NCI-H82 treated with DMSO at 0.1 percent for 48 hours (cell line): Measurements from ENCODE around the gene SEC63.
A peak's percentile ranks its signal among the peaks of the same experiment; 100 is the strongest.
"Not testable (repeated sequence)": the region's sequence is repeated elsewhere in the genome, so short reads cannot be mapped to it uniquely, and the experiment has no call there.

Experiments used
- DNase-seq: peaks from one replicate; lab custom pipeline; 2025; ENCODE audit not compliant: unreplicated experiment; lab: John Stamatoyannopoulos, UW

SEC63 gene

GRCh38 chr6:107973594-107973993, 15.6 kb upstream of the SEC63 start:
- no peak for DNase-seq

- DNase-seq = peak; percentile 92
Measured at GRCh38 chr6:107972413-107973096, 14.5 kb upstream of the SEC63 start.

- no peak for DNase-seq
Measured at GRCh38 chr6:107971181-107971580, 13.2 kb upstream of the SEC63 start.

DNA sequence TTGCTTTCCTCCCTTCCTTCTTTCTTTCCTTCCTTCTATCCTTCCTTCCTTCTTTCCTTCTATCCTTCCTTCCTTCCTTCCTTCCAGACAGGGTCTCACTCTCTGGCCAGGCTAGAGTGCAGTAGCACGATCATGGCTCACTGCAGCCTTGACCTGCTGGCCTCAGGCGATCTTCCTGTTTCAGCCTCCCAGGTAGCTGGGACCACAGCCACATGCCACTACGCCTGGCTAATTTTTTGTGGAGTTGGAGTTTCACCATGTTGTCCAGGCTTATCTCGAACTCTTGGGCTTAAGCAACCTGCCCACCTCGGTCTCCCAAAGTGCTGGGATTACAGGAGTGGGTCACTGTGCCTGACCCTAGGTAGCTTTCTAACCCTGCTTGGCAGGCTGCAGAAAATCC, 12.2 kb upstream of the SEC63 start:
- no peak for DNase-seq

DNA sequence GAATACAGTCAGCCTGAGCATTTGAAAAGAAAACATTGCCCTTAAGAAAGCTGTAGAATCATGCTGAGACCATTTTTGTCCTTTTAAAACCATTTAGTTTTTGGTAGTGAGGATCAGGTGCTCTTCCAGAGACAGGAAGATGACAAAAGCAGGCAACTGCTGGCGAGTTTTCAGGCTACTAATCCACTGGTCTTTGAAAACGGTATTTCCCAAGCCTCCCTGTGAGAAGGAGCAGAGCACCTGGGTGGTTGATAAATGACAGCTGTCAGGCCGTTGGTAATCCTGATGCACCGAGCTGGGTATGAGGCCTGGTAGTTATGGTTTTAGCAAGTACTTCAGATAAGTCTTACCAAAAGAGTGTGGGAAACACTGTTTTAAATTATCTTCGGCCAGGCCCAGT, 10.1 kb upstream of the SEC63 start:
- DNase-seq = peak; percentile 85

DNA sequence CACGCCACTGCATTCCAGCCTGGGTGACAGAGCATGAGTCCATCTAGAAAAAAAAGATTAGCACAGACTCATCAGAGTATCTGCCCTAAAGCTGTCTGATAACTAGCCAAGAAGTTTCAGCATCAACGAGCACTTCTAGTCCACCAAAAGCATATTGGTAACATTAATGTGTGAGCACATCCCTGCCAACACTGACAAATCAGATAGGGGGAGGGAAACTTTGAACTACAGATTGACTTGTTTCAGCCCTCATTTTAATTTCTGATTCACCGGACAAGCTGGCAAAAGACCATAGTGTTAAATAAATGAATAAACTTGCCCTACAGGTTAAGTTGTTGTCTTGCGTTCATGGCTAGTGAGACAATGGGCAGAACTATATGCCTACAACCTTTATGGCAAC, 7.7 kb upstream of the SEC63 start:
- DNase-seq = no peak

- DNase-seq = no peak
Measured at GRCh38 chr6:107962723-107963122, 4.7 kb upstream of the SEC63 start.

DNA sequence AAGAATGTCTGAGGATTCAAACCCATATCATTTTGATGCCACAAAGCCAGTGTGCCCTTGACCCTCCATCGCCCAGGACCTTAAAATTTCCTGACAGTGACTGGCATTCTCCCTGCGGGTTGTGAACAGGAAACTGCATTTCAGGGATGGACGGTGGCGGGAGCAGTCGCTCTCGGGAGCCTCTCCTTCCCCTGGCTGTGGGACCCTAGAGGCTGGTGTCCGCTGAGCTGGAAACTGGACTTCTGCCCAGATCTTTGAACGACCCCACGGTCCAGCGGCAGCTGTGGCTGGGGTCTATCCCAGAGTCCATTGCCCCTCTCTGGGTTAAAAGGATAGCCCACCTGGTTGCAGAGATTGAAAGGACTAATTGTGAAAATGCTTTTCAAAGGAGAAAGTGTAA, 1.4 kb upstream of the SEC63 start:
- DNase-seq = no peak

- not testable (repeated sequence) for DNase-seq
Measured at GRCh38 chr6:107958689-107959362, 818 bp upstream of the SEC63 start.

DNA sequence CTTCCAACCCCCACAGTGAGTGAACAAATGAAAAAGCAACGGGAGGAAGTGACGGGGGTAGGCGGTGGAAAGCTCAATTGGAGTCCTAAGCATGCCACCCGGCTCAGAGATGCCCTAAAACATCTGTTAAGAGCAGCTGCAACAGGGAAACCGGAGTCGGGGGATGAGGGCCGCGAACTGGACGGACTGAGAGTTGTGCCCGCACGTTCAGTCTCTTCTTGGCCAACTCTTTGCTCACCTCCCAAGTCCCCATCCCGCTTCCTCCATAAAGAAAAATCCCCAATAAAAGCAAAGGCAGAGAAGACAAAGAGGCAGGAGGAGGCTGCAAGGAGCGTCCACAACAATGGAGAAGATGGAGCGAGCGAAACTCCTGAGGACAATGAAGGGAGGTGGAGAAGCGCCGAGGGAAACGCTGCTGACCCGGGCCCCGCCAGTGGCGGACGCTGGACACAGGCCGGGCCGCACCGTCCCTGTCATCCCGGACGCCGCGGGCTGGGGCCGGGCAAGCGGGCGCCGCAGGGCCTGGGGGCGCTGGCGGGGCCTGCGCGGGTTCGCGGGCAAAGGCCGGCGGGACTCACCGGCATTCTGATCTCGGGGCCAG, 600 bp downstream of the SEC63 start:
- peak; percentile 62 for DNase-seq

DNA sequence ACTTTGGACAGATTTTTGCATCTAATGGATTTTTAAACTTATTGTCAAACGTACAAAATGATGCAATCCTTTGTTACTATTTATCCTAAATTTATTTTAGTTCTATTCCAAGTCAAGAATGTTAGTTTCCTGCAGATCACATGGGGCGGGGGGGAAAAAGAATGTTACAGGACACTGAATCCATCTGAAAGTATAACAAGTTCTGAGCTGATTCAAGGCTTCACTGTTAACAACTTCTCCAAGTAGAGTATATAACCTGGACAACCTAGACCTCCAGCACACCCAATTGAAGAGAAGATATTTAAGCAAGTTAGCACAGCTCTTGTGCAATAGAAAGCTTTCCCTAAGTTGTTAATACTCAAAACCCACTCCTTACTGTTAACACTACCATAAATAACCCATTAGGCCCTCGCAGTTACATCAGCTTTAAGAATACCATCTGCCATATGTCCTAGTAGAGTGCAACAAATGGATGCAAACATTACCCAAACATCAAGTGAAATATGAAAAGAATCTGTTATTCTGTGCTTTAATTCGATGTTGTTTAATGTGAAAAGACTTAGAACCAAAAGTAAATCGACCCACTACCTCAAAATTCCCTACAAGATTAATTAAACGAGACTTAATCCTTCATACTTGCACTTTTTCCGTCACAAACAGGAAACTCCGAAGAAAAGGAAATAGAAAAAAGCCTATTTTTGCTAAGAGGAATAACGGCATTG, 1.3 kb downstream of the SEC63 start:
- peak; percentile 55 for DNase-seq

- no peak for DNase-seq
Measured at GRCh38 chr6:107956181-107956580, 1.8 kb downstream of the SEC63 start.

DNA sequence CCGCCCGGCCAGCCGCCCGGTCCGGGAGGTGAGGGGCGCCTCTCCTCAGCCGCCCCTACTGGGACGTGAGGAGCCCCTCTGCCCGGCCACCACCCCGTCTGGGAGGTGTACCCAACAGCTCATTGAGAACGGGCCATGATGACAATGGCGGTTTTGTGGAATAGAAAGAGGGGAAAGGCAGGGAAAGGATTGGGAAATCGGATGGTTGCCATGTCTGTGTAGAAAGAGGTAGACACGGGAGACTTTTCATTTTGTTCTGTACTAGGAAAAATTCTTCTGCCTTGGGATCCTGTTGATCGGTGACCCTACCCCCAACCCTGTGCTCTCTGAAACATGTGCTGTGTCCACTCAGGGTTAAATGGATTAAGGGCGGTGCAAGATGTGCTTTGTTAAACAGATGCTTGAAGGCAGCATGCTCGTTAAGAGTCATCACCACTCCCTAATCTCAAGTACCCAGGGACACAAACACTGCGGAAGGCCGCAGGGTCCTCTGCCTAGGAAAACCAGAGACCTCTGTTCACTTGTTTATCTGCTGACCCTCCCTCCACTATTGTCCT, 4.1 kb downstream of the SEC63 start:
- DNase-seq = not testable (repeated sequence)

DNA sequence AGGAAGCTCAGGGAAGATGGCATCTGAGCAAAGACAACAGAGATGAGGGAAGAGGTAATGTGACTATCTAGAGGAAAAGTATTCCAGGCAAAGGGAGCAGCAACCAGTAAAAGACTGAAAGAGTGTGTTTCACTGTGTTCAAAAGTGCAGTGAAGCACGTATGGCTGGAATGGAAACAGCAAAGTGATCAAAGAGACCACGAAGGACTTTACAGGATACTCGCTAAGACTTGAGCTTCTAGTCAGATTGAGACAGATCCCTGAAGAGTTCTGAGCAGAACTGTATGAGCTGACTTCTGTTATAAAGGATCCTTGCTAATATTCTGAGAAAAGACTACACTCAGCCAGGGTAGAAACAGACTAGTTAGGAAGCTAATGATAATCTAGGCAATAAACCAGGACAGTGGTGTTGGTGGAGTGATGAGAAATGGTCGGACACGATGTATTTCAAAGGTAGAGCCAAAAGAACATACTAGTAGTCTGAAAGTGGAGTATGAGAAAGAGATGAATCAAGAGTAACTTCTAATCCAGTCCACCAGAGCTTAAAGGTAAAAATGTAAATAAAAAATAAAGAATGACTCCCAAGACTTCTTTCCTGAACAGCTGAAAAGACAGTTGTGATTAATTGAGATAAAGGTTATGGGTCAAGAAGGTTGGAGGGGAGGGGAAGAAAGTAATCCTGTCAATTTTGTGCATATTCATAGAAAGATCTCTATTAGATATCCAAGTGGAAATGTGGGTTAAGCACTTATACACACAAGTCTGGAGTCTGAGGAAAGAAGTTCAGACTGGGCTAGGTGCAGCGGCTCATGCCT, 14.2 kb downstream of the SEC63 start:
- no peak for DNase-seq

GRCh38 chr6:107942142-107942541, 15.9 kb downstream of the SEC63 start:
- no peak for DNase-seq

- DNase-seq = no peak
Measured at GRCh38 chr6:107941627-107942026, 16.4 kb downstream of the SEC63 start.

GRCh38 chr6:107941199-107941598, 16.8 kb downstream of the SEC63 start:
- no peak for DNase-seq

GRCh38 chr6:107936910-107937292, 21.1 kb downstream of the SEC63 start:
- not testable (repeated sequence) for DNase-seq

- no peak for DNase-seq
Measured at GRCh38 chr6:107936162-107936909, 21.7 kb downstream of the SEC63 start.

DNA sequence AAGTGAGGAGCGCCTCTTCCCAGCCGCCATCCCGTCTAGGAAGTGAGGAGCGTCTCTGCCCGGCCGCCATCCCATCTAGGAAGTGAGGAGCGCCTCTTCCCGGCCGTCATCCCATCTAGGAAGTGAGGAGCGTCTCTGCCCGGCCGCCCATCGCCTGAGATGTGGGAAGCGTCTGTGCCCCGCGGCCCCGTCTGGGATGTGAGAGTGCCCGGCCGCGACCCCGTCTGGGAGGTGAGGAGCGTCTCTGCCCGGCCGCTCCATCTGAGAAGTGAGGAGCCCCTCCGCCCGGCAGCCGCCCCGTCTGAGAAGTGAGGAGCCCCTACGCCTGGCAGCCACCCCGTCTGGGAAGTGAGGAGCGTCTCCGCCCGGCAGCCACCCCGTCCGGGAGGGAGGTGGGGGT, 23.8 kb downstream of the SEC63 start:
- not testable (repeated sequence) for DNase-seq
